Activated naive CD8-positive, alpha-beta T cell treated with anti-CD3 and anti-CD28 coated beads for 36 hours (primary cell): ENCODE measurements around the gene HOXB4. TPM values are rescaled to one million over a fixed set of nuclear protein-coding genes. Genes with fewer than 3 reads are reported as not detected.

ENCODE experiments used
- DNase-seq: peaks from one replicate; pipeline ENCODE4 v3.0.0; 2021
- H3K27ac Mint-ChIP-seq: one replicate; pipeline ENCODE4 v1.8.0; 2022; ENCODE audit warnings: mild to moderate bottlenecking, moderate library complexity, mixed read lengths
- H3K27me3 Mint-ChIP-seq: one replicate; pipeline ENCODE4 v1.8.0; 2022; ENCODE audit warnings: mild to moderate bottlenecking, mixed read lengths
- H3K36me3 Mint-ChIP-seq: one replicate; pipeline ENCODE4 v1.8.0; 2021; ENCODE audit warnings: mild to moderate bottlenecking, mixed read lengths
- H3K4me1 Mint-ChIP-seq: one replicate; pipeline ENCODE4 v1.8.0; 2021; ENCODE audit warnings: mixed read lengths
- H3K4me3 Mint-ChIP-seq: one replicate; pipeline ENCODE4 v1.8.0; 2022; ENCODE audit warnings: mild to moderate bottlenecking, moderate library complexity, mixed read lengths
- H3K9me3 Mint-ChIP-seq: one replicate; pipeline ENCODE4 v1.8.0; 2022; ENCODE audit warnings: mixed read lengths
- total RNA-seq, 2 experiments: library from RNA; stranded (reverse); gene quantifications; one replicate each; pipeline ENCODE4 v1.2.3, GENCODE V29; 2021

The HOXB4 gene
- total RNA-seq, 2 experiments from 2014 or later, result 1.3 to 1.9 TPM

GRCh38 chr17:48589831-48590606 lies 11.9 kb upstream of the HOXB4 start, which contains the start of gene HOXB3:
Gene HOXB3, minus strand, starts transcription at chr17:48590241. Its CDS starts 37,767 bp downstream, at chr17:48552474.
- H3K27ac Mint-ChIP-seq, result no peak within 1 kb of the TSS
- peaks cover 2% of the 10 kb centered on the region for H3K36me3 Mint-ChIP-seq
- peaks cover 98% of the 10 kb centered on the region for H3K27me3 Mint-ChIP-seq
- DNase-seq, result no peak
- peaks cover 35% of the 10 kb centered on the region for H3K4me1 Mint-ChIP-seq
- H3K4me3 Mint-ChIP-seq, result no peak within 1 kb of the TSS
- no peaks in the 10 kb centered on the region for H3K9me3 Mint-ChIP-seq

- Mint-ChIP-seq H3K36me3 (peaks cover 2% of the 10 kb centered on the region), H3K9me3 (no peaks in the 10 kb centered on the region), H3K27ac (no peak overlapping the region), H3K27me3 (peaks cover 99% of the 10 kb centered on the region), H3K4me3 (no peak overlapping the region), H3K4me1 (peaks cover 39% of the 10 kb centered on the region)
- no peak for DNase-seq
Observed at GRCh38 chr17:48589060-48589830, 11.1 kb upstream of the HOXB4 start.

- peaks cover 39% of the 10 kb centered on the region for H3K4me1 Mint-ChIP-seq
- H3K9me3 Mint-ChIP-seq, result no peaks in the 10 kb centered on the region
- no peak for DNase-seq
- peaks cover 99% of the 10 kb centered on the region for H3K27me3 Mint-ChIP-seq
- no peak overlapping the region for H3K27ac Mint-ChIP-seq
- peaks cover 2% of the 10 kb centered on the region for H3K36me3 Mint-ChIP-seq
- H3K4me3 Mint-ChIP-seq, result no peak overlapping the region
Observed at GRCh38 chr17:48588528-48588927, 10.4 kb upstream of the HOXB4 start.

GRCh38 chr17:48588074-48588415 lies 9.9 kb upstream of the HOXB4 start:
- Mint-ChIP-seq H3K27ac (no peak overlapping the region), H3K27me3 (peaks cover 99% of the 10 kb centered on the region), H3K4me1 (peaks cover 34% of the 10 kb centered on the region), H3K36me3 (peaks cover 2% of the 10 kb centered on the region), H3K4me3 (no peak overlapping the region), H3K9me3 (no peaks in the 10 kb centered on the region)
- DNase-seq, result no peak

- DNase-seq, result no peak
- Mint-ChIP-seq H3K9me3 (no peaks in the 10 kb centered on the region), H3K36me3 (peaks cover 2% of the 10 kb centered on the region), H3K4me3 (no peak overlapping the region), H3K27me3 (peaks cover 99% of the 10 kb centered on the region), H3K27ac (no peak overlapping the region), H3K4me1 (peaks cover 31% of the 10 kb centered on the region)
Observed at GRCh38 chr17:48587276-48588073, 9.3 kb upstream of the HOXB4 start.

DNA sequence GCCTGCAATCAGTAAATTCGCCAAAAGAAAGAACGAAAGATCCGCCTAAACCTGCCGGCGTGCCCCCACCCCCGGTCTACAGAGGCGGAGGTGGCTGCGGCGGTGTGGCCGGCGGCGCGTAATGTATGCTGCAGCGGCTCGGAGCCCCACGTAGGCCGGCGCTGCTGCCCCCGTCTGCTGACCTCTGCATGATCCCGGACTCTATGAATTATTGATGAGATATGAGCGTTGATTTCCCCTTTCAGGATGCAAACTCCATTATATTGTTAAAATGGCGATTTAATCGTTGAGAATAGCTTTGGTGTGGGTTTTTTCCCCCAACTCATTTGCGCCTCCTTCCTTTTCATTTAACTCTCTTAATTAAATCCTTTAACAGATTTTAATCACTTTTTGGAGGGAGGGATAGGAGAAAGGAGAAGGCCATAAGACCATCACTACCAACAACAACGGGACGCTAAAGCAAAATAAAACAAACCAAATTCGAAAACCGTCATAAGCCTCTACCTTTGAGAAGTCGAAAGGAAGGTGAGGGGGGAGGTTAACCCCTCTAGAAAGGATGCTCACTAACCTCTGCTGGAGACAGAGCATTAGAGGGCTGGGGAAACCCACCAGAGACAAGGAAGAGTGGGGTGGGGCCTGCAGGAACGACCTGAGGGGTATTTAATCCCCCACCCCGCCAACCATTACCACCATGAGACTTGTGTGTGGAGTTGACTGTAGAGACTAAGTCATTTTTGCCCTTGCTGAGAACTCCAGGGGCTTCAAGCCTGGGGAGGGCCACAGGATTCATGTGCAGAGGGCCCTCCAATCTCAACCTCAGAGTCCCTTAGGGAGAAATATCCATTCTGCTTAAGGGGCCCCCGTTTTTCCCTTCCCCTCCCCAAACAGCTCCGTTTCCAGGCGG lies 8.5 kb upstream of the HOXB4 start:
- Mint-ChIP-seq H3K4me1 (peaks cover 32% of the 10 kb centered on the region), H3K4me3 (peak overlapping the region; percentile 85), H3K9me3 (no peaks in the 10 kb centered on the region), H3K36me3 (peaks cover 2% of the 10 kb centered on the region), H3K27ac (no peak overlapping the region), H3K27me3 (peaks cover 97% of the 10 kb centered on the region)
- peak; percentile 58 for DNase-seq

DNA sequence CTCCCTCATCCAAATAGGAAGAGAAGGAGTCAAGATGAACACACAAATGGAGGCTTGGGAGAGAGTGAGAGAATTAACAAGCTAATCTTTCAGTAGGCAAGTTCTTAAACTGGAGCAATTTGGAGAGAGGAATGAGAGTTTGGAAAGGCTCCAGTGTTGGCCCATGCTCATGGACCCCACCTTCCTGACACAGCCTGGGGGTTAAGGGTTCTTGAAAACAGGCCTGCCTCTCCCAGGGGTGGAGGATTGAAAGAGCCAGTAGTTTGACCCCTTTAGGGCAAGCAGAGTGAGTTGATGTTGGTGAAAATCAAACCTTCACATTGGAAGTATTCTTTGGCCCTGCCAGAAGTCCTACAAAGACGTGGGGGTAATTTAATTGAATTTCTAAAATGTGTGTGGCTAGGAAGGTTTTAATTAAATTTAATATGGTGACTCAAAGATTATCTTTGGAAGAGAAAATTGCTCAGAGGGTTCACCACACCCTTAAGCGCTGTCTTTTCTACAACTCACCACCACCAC lies 6.1 kb upstream of the HOXB4 start:
- Mint-ChIP-seq H3K4me1 (peaks cover 46% of the 10 kb centered on the region), H3K27me3 (peaks cover 98% of the 10 kb centered on the region), H3K9me3 (no peaks in the 10 kb centered on the region), H3K27ac (no peak overlapping the region), H3K36me3 (peaks cover 2% of the 10 kb centered on the region), H3K4me3 (no peak overlapping the region)
- no peak for DNase-seq

- Mint-ChIP-seq H3K9me3 (no peaks in the 10 kb centered on the region), H3K27me3 (peaks cover 98% of the 10 kb centered on the region), H3K27ac (no peak overlapping the region), H3K36me3 (peaks cover 2% of the 10 kb centered on the region), H3K4me3 (no peak overlapping the region), H3K4me1 (peaks cover 50% of the 10 kb centered on the region)
- DNase-seq, result no peak
Observed at GRCh38 chr17:48583708-48584222, 5.6 kb upstream of the HOXB4 start.

DNA sequence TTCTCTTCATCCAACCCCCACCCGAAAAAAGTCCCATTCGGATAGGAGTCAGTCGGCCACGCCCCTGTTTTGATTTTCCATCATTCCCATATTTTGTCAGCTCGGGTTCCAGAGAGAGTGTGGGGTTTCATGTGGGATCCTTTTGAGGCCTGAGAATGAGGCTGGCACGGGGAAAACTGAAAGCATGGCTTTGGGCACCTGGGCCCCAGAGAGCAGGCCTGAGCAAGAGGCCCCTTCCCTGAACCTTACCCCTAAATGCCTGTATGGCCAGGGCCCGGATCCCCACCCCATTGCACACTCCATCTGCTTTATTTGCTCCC lies 4.6 kb upstream of the HOXB4 start:
- Mint-ChIP-seq H3K27ac (peak overlapping the region; percentile 14), H3K27me3 (peaks cover 89% of the 10 kb centered on the region), H3K36me3 (peaks cover 2% of the 10 kb centered on the region), H3K4me3 (peak overlapping the region; percentile 56), H3K4me1 (peaks cover 51% of the 10 kb centered on the region), H3K9me3 (no peaks in the 10 kb centered on the region)
- no peak for DNase-seq

DNA sequence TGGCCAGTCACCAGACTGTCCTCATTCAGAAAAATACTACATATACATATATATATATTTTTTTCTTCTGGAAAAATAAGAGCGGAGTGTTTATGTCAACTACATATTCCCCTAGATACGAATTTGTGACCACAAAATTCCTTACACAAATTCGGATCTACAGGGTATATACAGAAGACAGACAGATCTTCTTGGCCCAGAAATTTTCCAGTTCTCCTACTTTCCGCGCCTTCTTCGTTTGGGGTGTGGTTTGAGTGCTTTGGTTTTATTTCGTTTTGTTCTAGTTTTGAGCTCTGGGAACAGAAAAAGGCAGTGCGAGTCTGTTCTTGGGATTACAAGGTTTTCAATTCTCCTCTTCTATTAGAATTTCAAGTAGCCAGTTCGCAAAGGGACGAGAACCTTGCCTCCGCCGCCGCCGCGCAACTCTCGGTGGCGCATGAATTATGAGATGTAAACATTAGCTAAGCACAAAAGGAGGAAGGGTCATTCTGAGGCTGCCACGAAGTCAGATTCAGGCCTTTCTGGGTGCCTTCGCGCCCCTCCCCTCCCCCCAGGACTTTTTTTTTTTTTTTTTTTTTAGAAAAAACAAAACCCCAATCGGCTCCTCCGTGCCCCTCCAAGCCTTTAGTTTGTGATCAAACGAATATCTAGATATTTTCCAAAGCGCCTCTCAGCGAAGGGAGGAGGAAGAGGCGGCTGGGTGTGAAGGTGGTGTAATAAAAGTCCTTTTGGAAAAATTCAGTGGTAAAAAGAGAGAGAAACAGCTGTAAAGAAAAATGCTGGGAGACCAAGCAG lies 1.8 kb upstream of the HOXB4 start:
- no peak for DNase-seq
- Mint-ChIP-seq H3K27ac (no peak overlapping the region), H3K4me3 (peak overlapping the region; percentile 87), H3K9me3 (no peaks in the 10 kb centered on the region), H3K36me3 (peaks cover 2% of the 10 kb centered on the region), H3K4me1 (peaks cover 47% of the 10 kb centered on the region), H3K27me3 (peaks cover 72% of the 10 kb centered on the region)

DNA sequence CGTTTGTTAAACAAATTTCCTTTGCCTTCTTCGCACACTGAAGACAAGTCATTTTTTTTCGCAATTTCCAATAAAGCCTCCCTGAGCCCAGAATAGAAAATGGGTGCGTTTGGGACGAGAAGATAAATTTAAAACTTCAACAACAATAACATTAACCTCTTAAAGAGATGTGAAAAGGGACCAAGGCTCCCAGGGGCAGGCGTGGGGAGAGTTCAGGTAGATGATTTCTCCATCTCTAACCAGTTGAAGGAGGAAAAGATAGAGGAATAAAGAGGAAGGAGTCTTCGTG lies 1.3 kb upstream of the HOXB4 start:
- Mint-ChIP-seq H3K9me3 (no peaks in the 10 kb centered on the region), H3K4me3 (peak overlapping the region; percentile 87), H3K27ac (no peak overlapping the region), H3K4me1 (peaks cover 43% of the 10 kb centered on the region), H3K27me3 (peaks cover 66% of the 10 kb centered on the region), H3K36me3 (peaks cover 2% of the 10 kb centered on the region)
- DNase-seq, result no peak

GRCh38 chr17:48578616-48579470 lies 693 bp upstream of the HOXB4 start:
- Mint-ChIP-seq H3K9me3 (no peaks in the 10 kb centered on the region), H3K4me3 (peak overlapping the region; percentile 87), H3K36me3 (peaks cover 2% of the 10 kb centered on the region), H3K27ac (peak overlapping the region; percentile 64), H3K4me1 (peaks cover 43% of the 10 kb centered on the region), H3K27me3 (peaks cover 64% of the 10 kb centered on the region)
- no peak for DNase-seq
